ENCODE data around the gene SLC45A3.

DNA sequence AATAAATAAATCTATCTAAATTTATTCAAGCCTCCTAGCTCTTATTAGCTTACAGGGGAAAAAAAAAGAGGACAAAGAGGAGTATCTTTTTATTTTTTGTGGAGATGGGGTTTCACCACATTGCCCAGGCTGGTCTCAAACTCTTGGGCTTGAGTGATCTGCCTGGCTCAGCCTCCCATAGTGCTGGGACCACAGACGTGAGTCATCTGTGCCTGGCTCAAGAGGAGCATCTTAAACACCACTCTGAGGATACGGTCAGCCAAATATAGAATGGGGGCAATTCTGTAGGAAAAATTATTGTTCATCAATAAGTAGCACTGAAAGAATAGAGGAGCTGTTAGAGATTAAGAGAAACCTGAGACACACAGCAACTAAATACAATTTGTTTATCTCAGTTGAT is 24.1 kb downstream of the SLC45A3 start:
- TF ChIP-seq, protein P1, sequence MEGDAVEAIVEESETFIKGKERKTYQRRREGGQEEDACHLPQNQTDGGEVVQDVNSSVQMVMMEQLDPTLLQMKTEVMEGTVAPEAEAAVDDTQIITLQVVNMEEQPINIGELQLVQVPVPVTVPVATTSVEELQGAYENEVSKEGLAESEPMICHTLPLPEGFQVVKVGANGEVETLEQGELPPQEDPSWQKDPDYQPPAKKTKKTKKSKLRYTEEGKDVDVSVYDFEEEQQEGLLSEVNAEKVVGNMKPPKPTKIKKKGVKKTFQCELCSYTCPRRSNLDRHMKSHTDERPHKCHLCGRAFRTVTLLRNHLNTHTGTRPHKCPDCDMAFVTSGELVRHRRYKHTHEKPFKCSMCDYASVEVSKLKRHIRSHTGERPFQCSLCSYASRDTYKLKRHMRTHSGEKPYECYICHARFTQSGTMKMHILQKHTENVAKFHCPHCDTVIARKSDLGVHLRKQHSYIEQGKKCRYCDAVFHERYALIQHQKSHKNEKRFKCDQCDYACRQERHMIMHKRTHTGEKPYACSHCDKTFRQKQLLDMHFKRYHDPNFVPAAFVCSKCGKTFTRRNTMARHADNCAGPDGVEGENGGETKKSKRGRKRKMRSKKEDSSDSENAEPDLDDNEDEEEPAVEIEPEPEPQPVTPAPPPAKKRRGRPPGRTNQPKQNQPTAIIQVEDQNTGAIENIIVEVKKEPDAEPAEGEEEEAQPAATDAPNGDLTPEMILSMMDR (IDR thresholded peaks at IDR 0.05; ENCODE audit: low read depth, low read length) = no peak
- no peak for TF ChIP-seq POLR2A (IDR thresholded peaks at IDR 0.05; ENCODE audit: extremely low read depth, insufficient read length)
- TF ChIP-seq, protein P2, sequence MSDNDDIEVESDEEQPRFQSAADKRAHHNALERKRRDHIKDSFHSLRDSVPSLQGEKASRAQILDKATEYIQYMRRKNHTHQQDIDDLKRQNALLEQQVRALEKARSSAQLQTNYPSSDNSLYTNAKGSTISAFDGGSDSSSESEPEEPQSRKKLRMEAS (IDR thresholded peaks at IDR 0.05; ENCODE audit: low read depth, low read length) = no peak
